Suppressor macrophage (primary cell): ENCODE data around the gene CLPSL1.
A peak's percentile ranks its signal among the peaks of the same experiment; 100 is the strongest.

Experiments used
- DNase-seq, 4 experiments: peaks; one replicate each; pipeline ENCODE4 v3.0.0-alpha.2; 2020 to 2022

Gene CLPSL1

GRCh38 chr6:35759426-35759825 lies 21.4 kb upstream of the CLPSL1 start:
- no peak for DNase-seq

- DNase-seq: no peak
Measured at GRCh38 chr6:35765739-35766138, 15.1 kb upstream of the CLPSL1 start.

- DNase-seq: no peak
Measured at GRCh38 chr6:35769211-35769610, 11.6 kb upstream of the CLPSL1 start.

- no peak for DNase-seq
Measured at GRCh38 chr6:35771343-35771627, 9.5 kb upstream of the CLPSL1 start.

- no peak for DNase-seq
Measured at GRCh38 chr6:35774116-35774794, 6.6 kb upstream of the CLPSL1 start.

- no peak for DNase-seq
Measured at GRCh38 chr6:35775031-35775430, 5.8 kb upstream of the CLPSL1 start.

- DNase-seq: peak in 3 of 4 experiments; percentile 15 to 43 (median 29)
Measured at GRCh38 chr6:35776364-35777215, 4.2 kb upstream of the CLPSL1 start, which contains the start of gene CLPSL2. Gene CLPSL2 (plus strand): TSS chr6:35776598. CDS start chr6:35776619, 21 bp downstream.

- no peak for DNase-seq
Measured at GRCh38 chr6:35777356-35778102, 3.3 kb upstream of the CLPSL1 start.

GRCh38 chr6:35778437-35778836 lies 2.4 kb upstream of the CLPSL1 start:
- no peak for DNase-seq

GRCh38 chr6:35781290-35781689 lies 471 bp downstream of the CLPSL1 start:
- DNase-seq: no peak

- DNase-seq: no peak
Measured at GRCh38 chr6:35782424-35782823, 1.6 kb downstream of the CLPSL1 start.

GRCh38 chr6:35784200-35784599 lies 3.4 kb downstream of the CLPSL1 start:
- DNase-seq: no peak

GRCh38 chr6:35786272-35786671 lies 5.5 kb downstream of the CLPSL1 start:
- DNase-seq: no peak

GRCh38 chr6:35786810-35787209 lies 6.0 kb downstream of the CLPSL1 start:
- DNase-seq: no peak

GRCh38 chr6:35787266-35788218 lies 6.7 kb downstream of the CLPSL1 start:
- DNase-seq: no peak

- DNase-seq: no peak
Measured at GRCh38 chr6:35788423-35788982, 7.7 kb downstream of the CLPSL1 start.

- no peak for DNase-seq
Measured at GRCh38 chr6:35790683-35791082, 9.9 kb downstream of the CLPSL1 start.

GRCh38 chr6:35794536-35795452 lies 14.0 kb downstream of the CLPSL1 start:
- no peak for DNase-seq

GRCh38 chr6:35795453-35796071 lies 14.7 kb downstream of the CLPSL1 start:
- no peak for DNase-seq

GRCh38 chr6:35796236-35796635 lies 15.4 kb downstream of the CLPSL1 start:
- DNase-seq: no peak
